Measurements from ENCODE around the gene CHRNA7.

DNA sequence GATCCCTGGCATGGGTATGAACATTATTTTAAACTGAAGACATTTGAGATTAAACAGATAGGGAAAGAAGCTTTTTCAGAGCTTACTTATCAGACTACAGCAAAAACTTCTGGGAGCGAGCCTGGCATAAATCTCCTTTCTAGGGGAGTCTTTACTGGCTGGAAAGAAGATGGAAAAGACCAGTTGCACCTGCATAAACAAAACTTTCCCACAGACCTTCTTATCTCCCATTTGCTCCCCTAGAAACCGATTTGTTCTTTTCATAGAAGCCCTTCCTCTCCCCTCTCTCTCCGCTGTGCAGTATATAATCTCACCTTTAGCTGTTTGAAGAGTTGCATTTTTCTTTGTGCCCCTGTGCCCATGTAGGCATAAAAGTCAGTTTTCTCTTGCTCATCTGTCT lies 93.2 kb downstream of the CHRNA7 start:
- TF ChIP-seq, protein P1, sequence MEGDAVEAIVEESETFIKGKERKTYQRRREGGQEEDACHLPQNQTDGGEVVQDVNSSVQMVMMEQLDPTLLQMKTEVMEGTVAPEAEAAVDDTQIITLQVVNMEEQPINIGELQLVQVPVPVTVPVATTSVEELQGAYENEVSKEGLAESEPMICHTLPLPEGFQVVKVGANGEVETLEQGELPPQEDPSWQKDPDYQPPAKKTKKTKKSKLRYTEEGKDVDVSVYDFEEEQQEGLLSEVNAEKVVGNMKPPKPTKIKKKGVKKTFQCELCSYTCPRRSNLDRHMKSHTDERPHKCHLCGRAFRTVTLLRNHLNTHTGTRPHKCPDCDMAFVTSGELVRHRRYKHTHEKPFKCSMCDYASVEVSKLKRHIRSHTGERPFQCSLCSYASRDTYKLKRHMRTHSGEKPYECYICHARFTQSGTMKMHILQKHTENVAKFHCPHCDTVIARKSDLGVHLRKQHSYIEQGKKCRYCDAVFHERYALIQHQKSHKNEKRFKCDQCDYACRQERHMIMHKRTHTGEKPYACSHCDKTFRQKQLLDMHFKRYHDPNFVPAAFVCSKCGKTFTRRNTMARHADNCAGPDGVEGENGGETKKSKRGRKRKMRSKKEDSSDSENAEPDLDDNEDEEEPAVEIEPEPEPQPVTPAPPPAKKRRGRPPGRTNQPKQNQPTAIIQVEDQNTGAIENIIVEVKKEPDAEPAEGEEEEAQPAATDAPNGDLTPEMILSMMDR (IDR thresholded peaks at IDR 0.05) = no peak
- no peak for TF ChIP-seq POLR2A (IDR thresholded peaks at IDR 0.05)

Measured in esophagus squamous epithelium (tissue), 4 donors.